HG02970 (cell line): ENCODE measurements around the gene ISCA1.
"Not testable (repeated sequence)": the region's sequence is repeated elsewhere in the genome, so short reads cannot be mapped to it uniquely, and the experiment has no call there.

ENCODE experiments used
- ATAC-seq: cut with Tn5 transposase; IDR thresholded peaks from one replicate; pipeline ENCODE4 v1.9.1; 2021; ENCODE audit warnings: mild to moderate bottlenecking, moderate library complexity, moderate number of reproducible peaks; ENCODE audit not compliant: unreplicated experiment, low FRiP score

Gene ISCA1

GRCh38 chr9:86282077-86282978 lies at the start of gene ISCA1:
Gene ISCA1 (minus strand): TSS chr9:86282538. CDS start chr9:86282458, 80 bp downstream.
- peak; percentile 83 for ATAC-seq

- ATAC-seq, result no peak
Measured at GRCh38 chr9:86330186-86330585, 47.8 kb upstream of the ISCA1 start.

GRCh38 chr9:86329649-86330048 lies 47.3 kb upstream of the ISCA1 start:
- ATAC-seq, result no peak

DNA sequence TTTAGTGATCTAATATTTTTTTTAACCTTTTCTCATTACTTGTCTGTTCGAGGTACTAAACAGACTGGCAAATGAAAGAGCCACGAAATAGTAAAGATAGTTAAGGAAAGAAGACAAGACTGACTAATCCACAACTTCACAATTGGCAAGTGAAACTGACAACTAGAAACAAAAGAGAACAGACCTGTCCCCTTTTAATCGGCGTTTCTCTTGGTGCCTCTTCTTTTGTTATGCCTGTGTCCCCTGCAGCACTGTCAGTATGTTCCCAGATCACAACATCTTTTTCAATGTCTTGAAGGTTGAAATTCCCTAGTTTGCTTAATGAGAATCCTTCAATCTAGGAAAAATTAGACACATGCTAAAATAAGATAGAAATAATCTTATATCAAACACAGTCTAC lies 45.8 kb upstream of the ISCA1 start:
- no peak for ATAC-seq

DNA sequence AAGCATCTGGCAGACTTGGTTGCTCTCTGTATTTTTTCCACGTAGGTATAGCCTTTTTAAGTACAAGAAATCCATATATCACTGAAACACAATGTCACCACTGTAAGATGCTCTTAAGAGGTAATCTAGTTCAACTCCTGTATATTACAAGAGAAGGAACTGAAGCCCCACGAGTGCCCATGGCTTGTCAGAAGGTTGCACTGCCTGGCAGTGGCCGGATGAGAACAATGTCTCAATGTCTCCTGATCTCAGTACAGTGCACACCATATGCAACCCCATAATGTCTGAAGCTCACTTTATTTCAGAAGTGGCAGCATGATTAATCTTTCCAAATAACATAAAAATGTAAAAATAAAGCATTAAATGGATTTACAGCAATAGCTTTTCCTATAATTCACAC lies 44.2 kb upstream of the ISCA1 start:
- ATAC-seq, result no peak

DNA sequence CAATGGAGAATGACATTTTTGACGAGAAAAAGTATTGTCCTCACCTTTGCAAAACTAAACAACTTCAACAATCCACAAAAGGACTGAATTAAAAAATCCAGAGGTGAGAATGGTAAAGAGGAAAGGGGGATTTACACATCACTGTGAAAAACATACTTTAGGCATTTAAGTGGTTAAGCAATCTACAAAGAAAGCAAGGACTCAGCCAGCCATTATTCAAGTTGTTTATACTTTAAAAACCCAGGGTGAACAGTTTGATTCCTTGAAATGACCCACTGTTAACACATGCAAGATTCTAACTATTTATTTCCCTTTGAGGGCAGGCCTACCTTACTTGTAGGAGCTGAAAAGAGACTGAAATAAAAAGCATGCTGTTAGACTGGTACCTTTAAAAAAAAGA lies 42.6 kb upstream of the ISCA1 start:
- ATAC-seq, result no peak

GRCh38 chr9:86324308-86324707 lies 42.0 kb upstream of the ISCA1 start:
- ATAC-seq, result no peak

DNA sequence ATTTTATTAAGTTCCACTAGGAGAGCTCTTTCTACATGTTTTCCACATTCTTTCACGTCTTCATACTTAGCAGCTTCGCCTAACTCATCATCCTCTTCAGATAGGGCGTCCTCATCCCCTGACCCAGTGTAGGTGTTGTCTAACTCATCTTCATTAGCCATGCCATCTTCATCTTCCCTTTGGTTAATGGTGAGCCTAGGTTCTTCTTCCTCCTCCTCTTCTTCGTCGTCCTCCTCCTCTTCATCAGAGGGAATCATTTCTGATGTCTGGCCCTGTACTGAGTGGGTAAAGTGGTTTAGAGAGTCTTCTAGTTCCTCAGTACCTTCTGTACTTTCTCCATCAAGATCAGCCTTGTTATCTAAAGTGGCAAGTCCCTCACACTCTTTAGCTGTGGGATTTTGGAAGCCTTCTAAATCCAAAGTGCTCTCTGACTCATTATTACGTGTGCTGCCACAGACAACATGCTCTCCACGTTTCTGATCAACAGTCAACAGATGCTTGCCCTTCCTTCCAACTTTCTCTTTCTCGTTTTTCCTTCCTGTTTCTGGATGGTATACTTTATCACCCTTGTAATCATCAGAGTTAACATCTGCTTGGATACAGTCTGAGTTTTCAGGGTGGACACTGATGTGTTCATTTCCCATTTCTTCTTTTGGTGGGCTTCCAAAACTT lies 40.8 kb upstream of the ISCA1 start:
- ATAC-seq, result no peak

- no peak for ATAC-seq
Measured at GRCh38 chr9:86321373-86321772, 39.0 kb upstream of the ISCA1 start.

DNA sequence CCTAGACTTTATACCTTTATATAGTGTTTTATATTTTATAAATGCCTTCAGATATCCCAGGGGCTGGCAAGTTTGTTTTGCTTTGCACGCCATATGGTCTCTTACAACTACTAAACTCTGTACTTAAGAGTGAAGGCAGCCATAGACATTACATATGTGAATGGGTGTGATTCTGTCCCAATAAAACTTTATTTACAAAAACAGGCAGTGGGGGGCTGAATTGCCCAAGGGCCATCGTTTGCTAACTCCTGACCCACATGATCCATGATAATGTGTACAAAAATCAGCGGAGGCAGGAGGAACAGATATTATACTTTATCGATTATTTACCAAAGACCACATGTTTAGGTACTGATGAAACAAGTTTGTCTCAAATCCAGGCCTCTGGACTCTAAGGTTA lies 35.8 kb upstream of the ISCA1 start:
- ATAC-seq, result no peak

DNA sequence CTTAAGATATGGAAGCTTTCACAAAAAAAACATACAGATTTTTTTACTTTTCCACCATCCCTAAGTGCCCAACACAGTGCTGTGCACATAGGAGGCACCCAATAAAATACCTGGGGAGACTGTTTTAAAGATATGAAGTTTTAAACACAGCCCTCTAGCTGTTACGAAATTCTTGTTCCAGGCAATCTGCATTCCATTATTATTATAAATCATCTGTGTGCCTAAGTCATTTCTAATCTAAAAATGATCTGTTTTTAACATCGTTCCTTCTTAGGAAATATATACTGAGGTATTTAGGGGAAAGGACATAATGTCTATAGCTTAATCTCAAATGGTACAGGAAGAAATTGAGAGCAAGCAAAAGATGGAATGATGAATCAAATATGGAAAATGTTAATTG lies 32.7 kb upstream of the ISCA1 start:
- ATAC-seq, result no peak

- not testable (repeated sequence) for ATAC-seq
Measured at GRCh38 chr9:86312959-86313358, 30.6 kb upstream of the ISCA1 start.

DNA sequence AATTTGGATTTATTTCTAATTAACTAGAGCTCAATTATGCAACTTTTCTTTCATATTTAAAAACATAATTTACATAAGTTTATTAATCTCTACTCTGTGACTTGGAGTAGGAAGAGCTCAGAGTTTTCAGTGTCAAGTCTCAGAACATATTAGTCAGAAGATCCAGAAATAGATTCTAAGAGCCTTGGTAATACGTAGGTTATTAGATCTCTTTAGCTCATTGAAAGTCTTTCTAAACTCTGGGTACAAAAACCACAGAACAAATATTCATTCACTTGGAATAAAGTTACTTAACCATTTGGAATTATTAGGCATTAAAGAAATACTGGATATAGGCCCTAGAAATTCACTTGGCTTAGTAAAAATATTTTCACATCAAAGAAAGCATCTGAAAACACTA lies 26.3 kb upstream of the ISCA1 start:
- no peak for ATAC-seq

DNA sequence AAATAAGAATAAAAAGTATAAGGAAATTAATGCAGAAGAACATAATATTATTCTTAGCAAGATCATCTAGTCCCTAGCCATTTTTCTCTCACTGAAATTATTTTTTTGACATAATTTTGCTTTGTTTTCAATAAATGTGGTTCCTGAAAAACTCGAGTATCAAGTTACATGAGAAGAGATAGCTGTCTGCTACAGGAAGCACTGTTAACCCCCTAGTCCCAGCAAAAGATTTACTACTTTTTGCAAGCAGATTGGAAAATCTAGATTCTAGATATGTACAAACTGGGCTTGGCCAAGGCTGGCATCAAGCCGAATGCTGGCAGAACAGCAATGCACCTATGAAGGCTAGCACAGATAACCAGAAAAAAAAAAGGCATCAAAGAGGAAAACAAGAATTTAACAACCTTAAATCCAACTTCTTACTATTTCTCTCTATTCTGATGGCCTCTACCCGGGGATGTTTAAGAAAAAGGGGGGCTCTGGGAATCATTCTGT lies 21.9 kb upstream of the ISCA1 start:
- ATAC-seq, result no peak

DNA sequence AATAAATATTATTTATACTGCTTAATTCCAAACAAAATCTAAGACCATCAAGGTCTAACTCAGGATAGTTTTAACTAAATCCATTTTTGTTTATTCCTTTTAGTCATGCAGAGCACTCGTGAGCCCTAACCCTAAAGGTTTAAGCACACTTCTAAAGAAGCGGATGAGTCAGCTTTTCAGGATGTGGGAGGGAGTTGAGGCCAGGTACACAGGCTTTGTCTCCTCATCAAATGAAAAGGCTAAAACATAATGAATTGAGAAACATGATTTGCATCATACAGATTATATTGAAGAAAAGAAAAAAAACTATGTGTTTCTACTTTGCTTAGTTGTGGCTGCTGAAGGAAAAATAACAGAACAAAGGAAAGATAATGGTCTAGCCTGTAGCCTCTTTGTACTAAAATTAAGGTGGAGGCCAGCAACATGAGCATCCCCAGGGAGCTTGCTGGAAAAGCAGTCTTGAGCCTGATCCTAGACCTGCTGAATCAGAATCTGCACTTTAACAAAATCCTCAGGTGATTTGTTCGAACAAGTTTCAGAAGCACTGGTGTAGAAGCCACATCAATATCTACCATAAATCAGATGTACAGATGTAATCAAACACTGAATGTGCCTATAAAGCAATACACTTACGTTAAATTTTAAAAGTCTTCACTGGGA lies 21.1 kb upstream of the ISCA1 start:
- ATAC-seq, result no peak

DNA sequence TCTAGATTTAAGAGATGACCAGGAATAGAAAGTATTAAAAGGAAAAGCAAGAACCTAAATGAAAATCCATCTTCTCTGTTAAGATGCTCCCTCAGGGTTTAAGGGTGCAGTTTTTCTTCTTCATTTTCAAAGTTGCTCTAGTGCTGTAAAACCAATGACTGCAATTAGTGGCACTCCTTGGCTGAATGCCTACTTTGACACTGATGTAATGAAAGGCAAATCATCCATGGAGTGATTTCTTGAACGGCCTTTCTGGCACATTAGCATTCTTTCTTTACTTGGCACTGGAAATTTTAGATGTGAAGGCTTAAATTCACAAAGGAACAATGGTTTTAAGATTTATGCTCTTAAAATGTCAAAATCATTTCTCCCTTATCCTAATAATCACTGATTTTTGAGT lies 19.3 kb upstream of the ISCA1 start:
- no peak for ATAC-seq

- ATAC-seq, result no peak
Measured at GRCh38 chr9:86300701-86301100, 18.4 kb upstream of the ISCA1 start.

GRCh38 chr9:86298873-86299272 lies 16.5 kb upstream of the ISCA1 start:
- no peak for ATAC-seq

DNA sequence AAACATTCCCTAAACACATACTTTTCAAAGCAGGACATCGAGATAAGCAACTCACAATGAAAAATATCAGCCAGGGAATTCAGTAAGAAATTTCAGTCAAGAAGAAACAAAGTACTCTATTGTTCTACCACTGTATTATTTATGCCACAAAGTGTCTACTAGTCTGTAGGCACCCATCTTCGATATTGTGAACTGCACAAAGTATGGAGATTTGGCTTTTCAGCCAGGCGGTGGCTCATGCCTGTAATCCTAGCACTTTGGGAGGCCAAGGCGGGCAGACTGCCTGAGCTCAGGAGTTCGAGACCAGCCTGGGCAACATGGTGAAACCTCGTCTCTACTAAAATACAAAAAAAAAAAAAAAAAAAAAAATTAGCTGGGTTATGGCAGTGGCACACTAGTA lies 8.0 kb upstream of the ISCA1 start:
- ATAC-seq, result not testable (repeated sequence)

DNA sequence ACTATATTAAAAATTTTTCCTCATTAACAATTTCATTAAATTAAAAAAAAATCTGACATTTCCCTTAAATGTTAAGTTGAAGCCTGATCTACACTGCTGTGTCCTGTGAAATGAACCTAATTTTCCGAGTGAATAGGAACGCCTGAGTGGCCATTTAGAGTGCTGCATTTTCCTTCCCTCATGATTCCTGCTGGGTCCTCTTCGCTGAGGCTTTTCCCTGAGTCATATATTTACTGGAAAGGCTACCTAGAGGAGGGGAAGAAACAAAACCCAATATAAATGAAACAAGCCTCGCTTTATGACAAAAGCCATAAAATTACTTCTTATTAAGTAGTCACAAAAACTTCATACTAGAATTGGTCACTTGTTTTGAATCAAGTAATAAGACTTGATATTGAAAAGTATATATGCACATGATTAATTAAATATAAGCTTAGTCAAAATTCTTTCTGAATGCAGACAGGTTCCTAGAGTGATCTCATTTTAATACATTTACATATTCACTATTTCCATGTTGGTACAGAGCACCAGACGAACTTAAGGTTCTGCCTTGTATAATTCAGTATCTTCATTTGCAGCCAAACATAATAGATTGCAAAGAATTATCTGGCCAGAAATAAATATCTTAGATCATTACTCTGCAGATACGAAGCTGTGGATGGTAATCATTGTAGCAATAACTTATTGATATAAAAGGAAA lies 6.3 kb upstream of the ISCA1 start:
- no peak for ATAC-seq

DNA sequence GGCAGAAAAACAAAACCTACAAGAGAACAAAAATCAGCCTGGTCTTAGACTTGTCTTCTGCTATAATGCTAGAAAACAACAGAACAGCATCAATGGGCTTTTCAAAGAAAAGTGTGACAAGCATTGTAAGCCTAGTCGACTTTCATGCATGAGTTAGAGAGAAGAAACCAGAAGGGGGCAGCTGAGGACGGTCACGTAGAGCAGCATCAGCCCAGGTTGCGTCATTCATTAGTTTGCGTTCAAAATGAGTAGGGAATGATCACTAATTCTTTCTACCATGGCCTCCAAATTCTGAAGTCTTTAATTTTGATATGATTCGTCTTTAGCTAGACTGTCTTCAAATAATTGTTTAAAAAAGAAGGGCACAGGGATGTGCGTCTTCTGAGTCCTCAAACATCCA lies 4.7 kb upstream of the ISCA1 start:
- no peak for ATAC-seq
